Measurements from ENCODE around the gene FILIP1L.

Gene FILIP1L

GRCh38 chr3:100141586-100141985 is 27.3 kb upstream of the FILIP1L start:
- TF ChIP-seq CTCF (conservative IDR thresholded peaks at IDR 0.05) (no peak), ZFX (IDR thresholded peaks at IDR 0.05) (no peak)
- no peak overlapping the region for H3K27ac ChIP-seq

- TF ChIP-seq CTCF (conservative IDR thresholded peaks at IDR 0.05) (no peak), ZFX (IDR thresholded peaks at IDR 0.05) (no peak)
- no peak overlapping the region for H3K27ac ChIP-seq
These were observed 26.7 kb upstream of the FILIP1L start for GRCh38 chr3:100140976-100141375.

GRCh38 chr3:100136921-100137320 is 22.6 kb upstream of the FILIP1L start:
- TF ChIP-seq ZFX (IDR thresholded peaks at IDR 0.05) (no peak), CTCF (conservative IDR thresholded peaks at IDR 0.05) (no peak)
- no peak overlapping the region for H3K27ac ChIP-seq

GRCh38 chr3:100131241-100131640 is 16.9 kb upstream of the FILIP1L start:
- H3K27ac ChIP-seq = no peak overlapping the region
- TF ChIP-seq CTCF (conservative IDR thresholded peaks at IDR 0.05) = no peak
- TF ChIP-seq ZFX (IDR thresholded peaks at IDR 0.05) = no peak

GRCh38 chr3:100129941-100130340 is 15.6 kb upstream of the FILIP1L start:
- no peak for TF ChIP-seq CTCF (conservative IDR thresholded peaks at IDR 0.05)
- no peak for TF ChIP-seq ZFX (IDR thresholded peaks at IDR 0.05)
- H3K27ac ChIP-seq = no peak overlapping the region

- no peak for TF ChIP-seq CTCF (conservative IDR thresholded peaks at IDR 0.05)
- TF ChIP-seq ZFX (IDR thresholded peaks at IDR 0.05) = no peak
- H3K27ac ChIP-seq = no peak overlapping the region
These were observed 14.3 kb upstream of the FILIP1L start for GRCh38 chr3:100128565-100128964.

GRCh38 chr3:100127792-100128191 is 13.5 kb upstream of the FILIP1L start:
- no peak overlapping the region for H3K27ac ChIP-seq
- TF ChIP-seq CTCF (conservative IDR thresholded peaks at IDR 0.05) = no peak
- TF ChIP-seq ZFX (IDR thresholded peaks at IDR 0.05) = no peak
